SK-N-SH (cell line): ENCODE data around the gene FOSB. TPM values are rescaled to one million over a fixed set of nuclear protein-coding genes. Genes with fewer than 3 reads are reported as not detected.

Experiments
- CTCF ChIA-PET: fragments of 300-600, 350-600 bp; formaldehyde crosslinking; extraction: SDS; loops from one replicate; lab custom pipeline; 2021; lab: Yijun Ruan, JAX
- POLR2A ChIA-PET: fragments of 350-600 bp; sonication (Branson Sonifier 250); formaldehyde crosslinking; extraction: SDS; loops from one replicate; lab custom pipeline; 2020; ENCODE audit warnings: antibody characterized with exemption, inconsistent platforms; lab: Yijun Ruan, JAX
- DNase-seq: peaks from one replicate; pipeline ENCODE4 v3.0.0; 2012
- H2AFZ ChIP-seq: fragments of 200-600 bp; sonication (generic); 2 replicates; pipeline ENCODE4 v1.8.1; 2016; ENCODE audit warnings: antibody characterized with exemption, mild to moderate bottlenecking, low read depth
- H3F3A ChIP-seq: fragments of 200-600 bp; sonication (generic); replicated peaks from 2 replicates; pipeline ENCODE3; 2016; ENCODE audit warnings: antibody characterized with exemption, mild to moderate bottlenecking; ENCODE audit not compliant: insufficient read depth
- H3K27ac ChIP-seq, 2 experiments: fragments of 200-500 bp in 1 of 2; fragments of 200-600 bp in 1 of 2; sonication (Bioruptor generic) in 1 of 2; sonication (generic), shearing (Covaris generic) in 1 of 2; 2 replicates each; pipeline versions ENCODE4 v1.5.1 to v1.6.1; 2014 to 2016; ENCODE audit warnings: low read depth in 2 of 2, inconsistent platforms in 1 of 2, low read length in 1 of 2, mild to moderate bottlenecking in 1 of 2, mixed read lengths in 1 of 2
- H3K27me3 ChIP-seq: fragments of 200-600 bp; sonication (generic), shearing (Covaris generic); 2 replicates; pipeline ENCODE4 v1.6.1; 2016; ENCODE audit warnings: mixed run types; ENCODE audit not compliant: insufficient read depth
- H3K36me3 ChIP-seq, 2 experiments: fragments of 200-500 bp in 1 of 2; fragments of 200-600 bp in 1 of 2; sonication (Bioruptor generic) in 1 of 2; sonication (generic) in 1 of 2; replicated peaks in 1 of 2; 2 replicates each; pipeline versions ENCODE3 to v1.5.1; 2014 to 2016; ENCODE audit warnings: low read length in 1 of 2, mild to moderate bottlenecking in 1 of 2; ENCODE audit not compliant: insufficient read depth in 2 of 2, control insufficient read depth in 1 of 2
- H3K4me1 ChIP-seq, 2 experiments: fragments of 200-500 bp in 1 of 2; fragments of 200-600 bp in 1 of 2; sonication (Bioruptor generic) in 1 of 2; sonication (generic), shearing (Covaris generic) in 1 of 2; 2 replicates each; pipeline versions ENCODE4 v1.5.1 to v1.6.1; 2014 to 2016; ENCODE audit warnings: low read depth in 1 of 2, low read length in 1 of 2, mixed run types in 1 of 2; ENCODE audit not compliant: insufficient read depth in 2 of 2, control insufficient read depth in 1 of 2
- H3K4me2 ChIP-seq: fragments of 200-600 bp; sonication (generic), shearing (Covaris generic); 2 replicates; pipeline ENCODE4 v1.6.1; 2017; ENCODE audit warnings: mixed run types
- H3K4me3 ChIP-seq, 2 experiments: fragments of 200-500 bp in 1 of 2; fragments of 200-600 bp in 1 of 2; sonication (Bioruptor generic) in 1 of 2; sonication (generic), shearing (Covaris generic) in 1 of 2; 2 replicates each; pipeline versions ENCODE4 v1.5.1 to v1.8.1; 2014 to 2016; ENCODE audit warnings: low read depth in 2 of 2, inconsistent platforms in 1 of 2, low read length in 1 of 2, mild to moderate bottlenecking in 1 of 2, mixed read lengths in 1 of 2, moderate library complexity in 1 of 2
- H3K79me2 ChIP-seq: fragments of 200-600 bp; sonication (generic); 2 replicates; pipeline ENCODE4 v1.8.1; 2017; ENCODE audit warnings: mild to moderate bottlenecking; ENCODE audit not compliant: insufficient read depth
- H3K9ac ChIP-seq: fragments of 200-600 bp; sonication (generic); 2 replicates; pipeline ENCODE4 v1.6.1; 2017; ENCODE audit warnings: mixed run types
- H3K9me2 ChIP-seq: fragments of 200-600 bp; sonication (generic); 2 replicates; pipeline ENCODE4 v1.6.1; 2017; ENCODE audit warnings: mixed run types
- H3K9me3 ChIP-seq: fragments of 200-600 bp; sonication (generic); 2 replicates; pipeline ENCODE4 v1.6.1; 2017; ENCODE audit warnings: mixed run types, mild to moderate bottlenecking, moderate library complexity
- H4K20me1 ChIP-seq: fragments of 200-600 bp; sonication (generic); 2 replicates; pipeline ENCODE4 v1.6.1; 2017; ENCODE audit warnings: mild to moderate bottlenecking, mixed run types; ENCODE audit not compliant: insufficient read depth
- CTCF ChIP-seq: fragments of 200-600 bp; sonication (generic); IDR thresholded peaks from 2 replicates; pipeline ENCODE4 v1.6.1; 2017; ENCODE audit warnings: antibody characterized with exemption, mild to moderate bottlenecking, moderate library complexity
- EZH2phosphoT487 ChIP-seq: fragments of 200-600 bp; sonication (generic); IDR thresholded peaks from 2 replicates; pipeline ENCODE4 v1.6.1; 2017; ENCODE audit warnings: low read depth, mixed run types, mild to moderate bottlenecking, antibody characterized with exemption, moderate library complexity, borderline replicate concordance
- IRF3 ChIP-seq: fragments of 150-350 bp; IDR thresholded peaks from 2 replicates; pipeline ENCODE4 v1.6.1; 2016; ENCODE audit warnings: mild to moderate bottlenecking, low read depth, low read length
- POLR2AphosphoS5 ChIP-seq: IDR thresholded peaks from 2 replicates; pipeline ENCODE4 v1.6.1; 2012; ENCODE audit warnings: low read depth, low read length
- RCOR1 ChIP-seq: fragments of 150-350 bp; IDR thresholded peaks from 2 replicates; pipeline ENCODE4 v1.6.1; 2017; ENCODE audit warnings: antibody characterized with exemption, low read length
- TCF12 ChIP-seq: IDR thresholded peaks from 2 replicates; pipeline ENCODE4 v1.4.0; 2012
- TEAD4 ChIP-seq: IDR thresholded peaks from 2 replicates; pipeline ENCODE4 v1.4.0; 2012; ENCODE audit warnings: mild to moderate bottlenecking, borderline replicate concordance; ENCODE audit not compliant: insufficient read depth
- USF2 ChIP-seq: fragments of 150-350 bp; IDR thresholded peaks from 2 replicates; pipeline ENCODE4 v1.6.1; 2017; ENCODE audit warnings: antibody characterized with exemption, low read length, low read depth, borderline replicate concordance
- WGBS: methylation state at CpG from one replicate; pipeline ENCODE4 v1.1.6; 2017; ENCODE audit warnings: low lambda C conversion rate; 5-methylcytosine and 5-hydroxymethylcytosine counted together
- polyA plus RNA-seq, 3 experiments: library from polyadenylated mRNA; depleted of rRNA; stranded (reverse); fragments of >200 nt; gene quantifications; 2 replicates each; pipeline ENCODE4 v1.2.3, GENCODE V29; 2012
- TF ChIP-seq, protein P1 (sequence below): IDR thresholded peaks from 2 replicates; pipeline ENCODE4 v1.4.0; 2012; ENCODE audit warnings: low read depth, borderline replicate concordance

Gene FOSB
- polyA plus RNA-seq, 1 of the 3 experiments (the other 2 are of a cell fraction): 78.2 TPM

DNA sequence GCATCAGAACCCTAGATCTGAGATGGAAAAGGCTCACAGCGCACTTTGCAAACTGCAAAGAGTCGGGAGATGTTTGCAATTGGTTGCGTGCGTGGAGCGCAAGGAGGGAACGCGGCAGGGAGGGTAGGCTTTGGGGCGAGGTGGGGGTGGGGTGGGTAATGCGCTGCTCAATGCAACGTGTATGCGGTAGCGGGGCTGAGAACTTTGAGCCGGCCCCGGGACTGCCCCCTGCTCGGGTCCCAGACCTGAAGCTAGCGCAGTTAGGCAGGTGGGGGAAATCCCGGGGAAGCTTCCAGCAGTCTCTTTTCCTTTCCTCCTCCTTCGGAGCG, 971 bp downstream of the FOSB start:
- WGBS: 0% methylated on average over 7 of the region's 19 CpGs
- H2AFZ ChIP-seq: peak overlapping the region; percentile 21; the same call in 1 of the 2 replicates
- no peaks in the 10 kb centered on the region for H3K36me3 ChIP-seq
- H3K27me3 ChIP-seq: no peaks in the 10 kb centered on the region
- TF ChIP-seq TEAD4 (no peak), POLR2AphosphoS5 (no peak), EZH2phosphoT487 (no peak), TCF12 (no peak), RCOR1 (no peak), USF2 (no peak), IRF3 (no peak), CTCF (no peak)
- TF ChIP-seq, protein P1, sequence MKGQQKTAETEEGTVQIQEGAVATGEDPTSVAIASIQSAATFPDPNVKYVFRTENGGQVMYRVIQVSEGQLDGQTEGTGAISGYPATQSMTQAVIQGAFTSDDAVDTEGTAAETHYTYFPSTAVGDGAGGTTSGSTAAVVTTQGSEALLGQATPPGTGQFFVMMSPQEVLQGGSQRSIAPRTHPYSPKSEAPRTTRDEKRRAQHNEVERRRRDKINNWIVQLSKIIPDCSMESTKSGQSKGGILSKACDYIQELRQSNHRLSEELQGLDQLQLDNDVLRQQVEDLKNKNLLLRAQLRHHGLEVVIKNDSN: no peak
- TF ChIP-seq, all 33 proteins: peak for 0
- POLR2A ChIA-PET: interaction anchor here (0.7 to 1.7 kb wide), 3 partner anchors 10 to 64 kb away, joined by 3 to 11 read pairs (median 4); partner anchors contain the start of gene PPP1R13L
- Histone ChIP-seq H3K4me2 (peak overlapping the region; percentile 99), H3K9ac (peak overlapping the region; percentile 97), H3K27ac (peak overlapping the region; percentile 58 to 95), H3K9me2 (no peaks in the 10 kb centered on the region), H3F3A (peaks cover 7% of the 10 kb centered on the region), H3K9me3 (no peaks in the 10 kb centered on the region), H3K79me2 (no peaks in the 10 kb centered on the region), H3K4me1 (peaks cover 0 to 19% of the 10 kb centered on the region in 2 experiments; a peak in 1 of 4 replicates), H3K4me3 (peak overlapping the region; percentile 81 to 84), H4K20me1 (peaks cover 40% of the 10 kb centered on the region; the same call in 1 of the 2 replicates)
- CTCF ChIA-PET: interaction anchor here (1.1 to 27.6 kb wide), 5 partner anchors 10 to 37 kb away, joined by 4 to 870 read pairs (median 28); no protein-coding TSS in a partner anchor
- DNase-seq: no peak
